ENCODE measurements around the gene ELOVL5. TPM values are rescaled to one million over a fixed set of nuclear protein-coding genes. Genes with fewer than 3 reads are reported as not detected.

The ELOVL5 gene
- total and polyA plus RNA-seq, 10 donors = 48.8 to 113 (median 91.2) TPM

GRCh38 chr6:53257533-53257932 lies 91.2 kb downstream of the ELOVL5 start:
- H3K36me3 ChIP-seq = peaks cover 3 to 46% (median 23%) of the 10 kb centered on the region in 6 donors
- TF ChIP-seq CTCF (IDR thresholded peaks at IDR 0.05 in 8 of 11, conservative IDR thresholded peaks at IDR 0.05 in 3 of 11) = no peak
- TF ChIP-seq POLR2AphosphoS5 (IDR thresholded peaks at IDR 0.05) = no peak
- TF ChIP-seq POLR2A (IDR thresholded peaks at IDR 0.05) = no peak
- 78 to 89% (median 87%) methylated on average over 2 of the region's 2 CpGs for WGBS, 5 donors
- H3K27ac ChIP-seq = peak overlapping the region in 2 of 8 donors; percentile 7 to 75
- H3K4me1 ChIP-seq = peaks cover 0 to 38% (median 12%) of the 10 kb centered on the region in 6 donors
- H3K4me3 ChIP-seq = no peak overlapping the region
- no peak for DNase-seq
- no peaks in the 10 kb centered on the region for H3K27me3 ChIP-seq (replicated peaks in 1 of 7)
- peaks cover 0 to 7% (median 0%) of the 10 kb centered on the region in 8 donors for H3K9me3 ChIP-seq
- intact Hi-C loops (cut with DNase I; ENCODE audit: low total_unique reads) = no loop called here

- no peak for DNase-seq
- 78 to 90% (median 81%) methylated on average over 3 of the region's 3 CpGs for WGBS, 5 donors
- no peak overlapping the region for H3K4me3 ChIP-seq
- no peaks in the 10 kb centered on the region for H3K27me3 ChIP-seq (replicated peaks in 1 of 7)
- peaks cover 0 to 7% (median 0%) of the 10 kb centered on the region in 8 donors for H3K9me3 ChIP-seq
- intact Hi-C loops (cut with DNase I; ENCODE audit: low total_unique reads) = no loop called here
- H3K27ac ChIP-seq = peak overlapping the region in 1 of 8 donors; percentile 7
- H3K4me1 ChIP-seq = peaks cover 0 to 43% (median 12%) of the 10 kb centered on the region in 6 donors
- no peak for TF ChIP-seq POLR2A (IDR thresholded peaks at IDR 0.05)
- TF ChIP-seq POLR2AphosphoS5 (IDR thresholded peaks at IDR 0.05) = no peak
- no peak for TF ChIP-seq CTCF (IDR thresholded peaks at IDR 0.05 in 8 of 11, conservative IDR thresholded peaks at IDR 0.05 in 3 of 11)
- peaks cover 3 to 41% (median 20%) of the 10 kb centered on the region in 6 donors for H3K36me3 ChIP-seq
Measured at GRCh38 chr6:53257001-53257400, 91.7 kb downstream of the ELOVL5 start.

- intact Hi-C loops (cut with DNase I; ENCODE audit: low total_unique reads) = no loop called here
- TF ChIP-seq POLR2A (IDR thresholded peaks at IDR 0.05) (no peak), POLR2AphosphoS5 (IDR thresholded peaks at IDR 0.05) (no peak), CTCF (IDR thresholded peaks at IDR 0.05 in 8 of 11, conservative IDR thresholded peaks at IDR 0.05 in 3 of 11) (no peak)
- H3K27me3 ChIP-seq (replicated peaks in 1 of 7) = no peaks in the 10 kb centered on the region
- H3K4me1 ChIP-seq = peaks cover 0 to 34% (median under 1%) of the 10 kb centered on the region in 6 donors
- no peak overlapping the region for H3K4me3 ChIP-seq
- no peak for DNase-seq
- WGBS, 5 donors = 71 to 89% (median 84%) methylated on average over 3 of the region's 3 CpGs
- H3K9me3 ChIP-seq = no peaks in the 10 kb centered on the region
- peak overlapping the region in 1 of 8 donors; percentile 10 for H3K27ac ChIP-seq
- H3K36me3 ChIP-seq = no peaks in the 10 kb centered on the region
Measured at GRCh38 chr6:53252177-53252692, 96.5 kb downstream of the ELOVL5 start.

- intact Hi-C loops (cut with DNase I; ENCODE audit: low total_unique reads) = no loop called here
- Histone ChIP-seq H3K9me3 (no peaks in the 10 kb centered on the region), H3K4me1 (peaks cover 0 to 37% (median 9%) of the 10 kb centered on the region in 6 donors), H3K27me3 (replicated peaks in 1 of 7) (no peaks in the 10 kb centered on the region), H3K4me3 (no peak overlapping the region), H3K27ac (peak overlapping the region in 1 of 8 donors; percentile 10), H3K36me3 (no peaks in the 10 kb centered on the region)
- WGBS, 5 donors = 78 to 89% (median 84%) methylated on average over 3 of the region's 3 CpGs
- no peak for TF ChIP-seq POLR2AphosphoS5 (IDR thresholded peaks at IDR 0.05)
- no peak for TF ChIP-seq CTCF (IDR thresholded peaks at IDR 0.05 in 8 of 11, conservative IDR thresholded peaks at IDR 0.05 in 3 of 11)
- TF ChIP-seq POLR2A (IDR thresholded peaks at IDR 0.05) = no peak
- no peak for DNase-seq
Measured at GRCh38 chr6:53251033-53251672, 97.6 kb downstream of the ELOVL5 start.

All from spleen (tissue), 11 donors.